HL-60 (cell line): ENCODE measurements around the gene PC.

Source experiments
- DNase-seq, 2 experiments: peaks; one replicate each; pipeline ENCODE4 v3.0.0-alpha.2; 2010 to 2020; ENCODE audit warnings: low read depth in 1 of 2, low spot score in 1 of 2
- H3K27ac ChIP-seq: fragments of 250-450 bp; sonication (Bioruptor Pico); replicated peaks from 2 replicates; pipeline ENCODE4 v1.5.1; 2020; ENCODE audit warnings: mild to moderate bottlenecking, moderate library complexity
- H3K27me3 ChIP-seq: fragments of 250-450 bp; sonication (Bioruptor Pico); 2 replicates; pipeline ENCODE4 v1.5.1; 2021; ENCODE audit warnings: mild to moderate bottlenecking, moderate library complexity; ENCODE audit not compliant: insufficient read depth, poor library complexity, severe bottlenecking
- H3K4me3 ChIP-seq: replicated peaks from 2 replicates; pipeline ENCODE4 v1.5.1; 2011; ENCODE audit warnings: mild to moderate bottlenecking, control low read depth, low read length; ENCODE audit not compliant: insufficient read depth
- CTCF ChIP-seq: IDR thresholded peaks from one replicate; pipeline ENCODE4 v1.5.1; 2011; ENCODE audit warnings: low read length, control low read depth, inconsistent platforms; ENCODE audit not compliant: insufficient read depth
- GABPA ChIP-seq: IDR thresholded peaks from 2 replicates; pipeline ENCODE4 v1.6.1; 2012; ENCODE audit warnings: low read depth
- POLR2AphosphoS5 ChIP-seq: IDR thresholded peaks from 2 replicates; pipeline ENCODE4 v1.6.1; 2012; ENCODE audit warnings: low read depth
- REST ChIP-seq: IDR thresholded peaks from 2 replicates; pipeline ENCODE4 v1.6.1; 2012; ENCODE audit warnings: low read depth; ENCODE audit not compliant: insufficient replicate concordance
- SPI1 ChIP-seq: IDR thresholded peaks from 2 replicates; pipeline ENCODE4 v1.6.1; 2012; ENCODE audit warnings: low read depth, mild to moderate bottlenecking, borderline replicate concordance

The PC gene

GRCh38 chr11:66815646-66816045 is 142.5 kb downstream of the PC start:
- Histone ChIP-seq H3K27me3 (no peaks in the 10 kb centered on the region), H3K27ac (no peak overlapping the region), H3K4me3 (no peak overlapping the region)
- no peak for DNase-seq
- TF ChIP-seq SPI1 (no peak), REST (no peak), POLR2AphosphoS5 (no peak), CTCF (no peak), GABPA (no peak)

- H3K4me3 ChIP-seq: no peak overlapping the region
- no peak overlapping the region for H3K27ac ChIP-seq
- TF ChIP-seq SPI1: no peak
- no peak for TF ChIP-seq REST
- no peak for TF ChIP-seq CTCF
- TF ChIP-seq GABPA: no peak
- TF ChIP-seq POLR2AphosphoS5: no peak
Measured at GRCh38 chr11:66814678-66815077, 143.5 kb downstream of the PC start.

GRCh38 chr11:66810576-66811185 is 147.5 kb downstream of the PC start:
- TF ChIP-seq REST (no peak), GABPA (no peak), SPI1 (no peak), CTCF (no peak), POLR2AphosphoS5 (no peak)
- DNase-seq: no peak
- Histone ChIP-seq H3K27ac (no peak overlapping the region), H3K27me3 (peaks cover 6% of the 10 kb centered on the region), H3K4me3 (no peak overlapping the region)

More at GRCh38 chr11:66814678-66815077, 143.5 kb downstream of the PC start:
- H3K27me3 ChIP-seq: peaks cover 4% of the 10 kb centered on the region
- DNase-seq: no peak
